Activated B cell treated with CpG ODN at 0.5 μM for 24 hours (primary cell): ENCODE results near the gene NFIC. TPM values are rescaled to one million over a fixed set of nuclear protein-coding genes. Genes with fewer than 3 reads are reported as not detected.
"Not testable (repeated sequence)": the region's sequence is repeated elsewhere in the genome, so short reads cannot be mapped to it uniquely, and the experiment has no call there.

Experiments
- ATAC-seq: fragments of 200-7000 bp; cut with Tn5 transposase; one replicate; pipeline ENCODE4 v1.10.0; 2021; ENCODE audit warnings: low read depth, mild to moderate bottlenecking, moderate library complexity
- CTCF ChIA-PET: fragments of 350-600 bp; sonication (Branson Sonifier 250); formaldehyde crosslinking; loops from one replicate; lab custom pipeline; 2021; ENCODE audit warnings: antibody characterized with exemption; lab: Charles Lee
- POLR2A ChIA-PET: fragments of 350-600 bp; sonication (Branson Sonifier 250); formaldehyde crosslinking; loops from one replicate; lab custom pipeline; 2021; ENCODE audit warnings: antibody characterized with exemption; lab: Charles Lee
- DNase-seq: peaks from one replicate; pipeline ENCODE4 v3.0.0; 2022
- H3K27ac Mint-ChIP-seq: one replicate; pipeline ENCODE4 v1.8.0; 2020; ENCODE audit warnings: mixed read lengths
- H3K27me3 Mint-ChIP-seq: one replicate; pipeline ENCODE4 v1.8.0; 2021; ENCODE audit warnings: mixed read lengths
- H3K36me3 Mint-ChIP-seq: one replicate; pipeline ENCODE4 v1.8.0; 2021; ENCODE audit warnings: low read depth, mixed read lengths
- H3K4me1 Mint-ChIP-seq: one replicate; pipeline ENCODE4 v1.8.0; 2021; ENCODE audit warnings: mixed read lengths
- H3K4me3 Mint-ChIP-seq: one replicate; pipeline ENCODE4 v1.8.0; 2020; ENCODE audit warnings: mild to moderate bottlenecking, mixed read lengths
- H3K9me3 Mint-ChIP-seq: one replicate; pipeline ENCODE4 v1.8.0; 2020; ENCODE audit warnings: mixed read lengths
- CTCF ChIP-seq: fragments of 200-600 bp; IDR thresholded peaks from one replicate; pipeline ENCODE4 v1.8.0; 2022; ENCODE audit warnings: antibody characterized with exemption, mild to moderate bottlenecking
- intact Hi-C: fragments of 100-400 bp; cut with micrococcal nuclease; formaldehyde crosslinking; loops from one replicate; pipeline ENCODE4 v1.15.1; 2024
- total RNA-seq: library from RNA; stranded (reverse); gene quantifications from 2 replicates; pipeline ENCODE4 v1.2.3, GENCODE V29; 2022

The NFIC gene
- total RNA-seq, 1 donor from 2014 or later: 18.8 TPM

- H3K27me3 Mint-ChIP-seq: peaks cover 8% of the 10 kb centered on the region
- no peak for ATAC-seq
- H3K36me3 Mint-ChIP-seq: no peaks in the 10 kb centered on the region
- H3K9me3 Mint-ChIP-seq: no peaks in the 10 kb centered on the region
- peak overlapping the region; percentile 24 for H3K27ac Mint-ChIP-seq
- intact Hi-C loops: no loop called here
- DNase-seq: no peak
- ChIA-PET CTCF (interaction anchor here (1.6 kb wide), 1 partner anchor 96 kb away, joined by 4 read pairs; no protein-coding TSS in a partner anchor), POLR2A (no interaction called here)
- no peaks in the 10 kb centered on the region for H3K4me1 Mint-ChIP-seq
- no peak for TF ChIP-seq CTCF
- no peak overlapping the region for H3K4me3 Mint-ChIP-seq
Measured at GRCh38 chr19:3333020-3333583, 33.3 kb upstream of the NFIC start.

- H3K4me3 Mint-ChIP-seq: no peak overlapping the region
- ATAC-seq (no peak), DNase-seq (no peak)
- H3K4me1 Mint-ChIP-seq: peaks cover under 1% of the 10 kb centered on the region
- H3K27me3 Mint-ChIP-seq: peaks cover 10% of the 10 kb centered on the region
- H3K36me3 Mint-ChIP-seq: no peaks in the 10 kb centered on the region
- H3K27ac Mint-ChIP-seq: no peak overlapping the region
- no peaks in the 10 kb centered on the region for H3K9me3 Mint-ChIP-seq
- no peak for TF ChIP-seq CTCF
- intact Hi-C loops: no loop called here
- CTCF ChIA-PET: interaction anchor here (1.6 kb wide), 1 partner anchor 95 kb away, joined by 4 read pairs; no protein-coding TSS in a partner anchor
- POLR2A ChIA-PET: no interaction called here
Measured at GRCh38 chr19:3333662-3334061, 32.7 kb upstream of the NFIC start.

- H3K27ac Mint-ChIP-seq, H3K4me3 Mint-ChIP-seq: not testable (repeated sequence)
Measured at GRCh38 chr19:3334749-3335430, 31.5 kb upstream of the NFIC start.

GRCh38 chr19:3335431-3336350 is 30.7 kb upstream of the NFIC start:
- DNase-seq (no peak), ATAC-seq (no peak)
- no peaks in the 10 kb centered on the region for H3K9me3 Mint-ChIP-seq
- H3K4me1 Mint-ChIP-seq: peaks cover 3% of the 10 kb centered on the region
- peaks cover 18% of the 10 kb centered on the region for H3K27me3 Mint-ChIP-seq
- CTCF ChIA-PET: no interaction called here
- POLR2A ChIA-PET: no interaction called here
- no peak overlapping the region for H3K4me3 Mint-ChIP-seq
- no peaks in the 10 kb centered on the region for H3K36me3 Mint-ChIP-seq
- no peak overlapping the region for H3K27ac Mint-ChIP-seq
- TF ChIP-seq CTCF: no peak
- intact Hi-C loops: no loop called here

More at GRCh38 chr19:3334749-3335430, 31.5 kb upstream of the NFIC start:
- POLR2A ChIA-PET, H3K4me1 Mint-ChIP-seq, H3K9me3 Mint-ChIP-seq, DNase-seq, CTCF ChIA-PET, intact Hi-C loops, H3K36me3 Mint-ChIP-seq, ATAC-seq: not testable (repeated sequence)
- H3K27me3 Mint-ChIP-seq: peaks cover 13% of the 10 kb centered on the region

GRCh38 chr19:3336351-3336679 is 30.1 kb upstream of the NFIC start:
- no peak for TF ChIP-seq CTCF
- Mint-ChIP-seq H3K9me3 (no peaks in the 10 kb centered on the region), H3K4me1 (peaks cover 3% of the 10 kb centered on the region), H3K27ac (no peak overlapping the region), H3K27me3 (peaks cover 18% of the 10 kb centered on the region), H3K4me3 (no peak overlapping the region), H3K36me3 (no peaks in the 10 kb centered on the region)
- POLR2A ChIA-PET: no interaction called here
- no peak for ATAC-seq
- intact Hi-C loops: no loop called here
- CTCF ChIA-PET: no interaction called here
- no peak for DNase-seq
